ENCODE measurements around the gene AFF1. TPM values are rescaled to one million over a fixed set of nuclear protein-coding genes. Genes with fewer than 3 reads are reported as not detected.
A peak's percentile ranks its signal among the peaks of the same experiment; 100 is the strongest.
"Not testable (repeated sequence)": the region's sequence is repeated elsewhere in the genome, so short reads cannot be mapped to it uniquely, and the experiment has no call there.

The AFF1 gene
- total and polyA plus RNA-seq, 2 experiments from 2014 or later = 31.9 to 38.7 TPM

GRCh38 chr4:87011340-87012034, 76.7 kb downstream of the AFF1 start:
- TF ChIP-seq EZH2phosphoT487 (IDR thresholded peaks at IDR 0.05; ENCODE audit: low read depth, severe bottlenecking, unreplicated experiment) = no peak
- no peak for TF ChIP-seq CTCF (IDR thresholded peaks at IDR 0.05; ENCODE audit: poor library complexity)
- TF ChIP-seq EZH2 (IDR thresholded peaks at IDR 0.05; ENCODE audit: borderline replicate concordance) = no peak
- Histone ChIP-seq H3K36me3 (replicated peaks; ENCODE audit: insufficient read depth, low read depth) (no peaks in the 10 kb centered on the region), H3K4me2 (peak overlapping the region; percentile 78), H4K20me1 (ENCODE audit: insufficient read depth, poor library complexity, severe bottlenecking) (peaks cover 3% of the 10 kb centered on the region), H3K27me3 (no peaks in the 10 kb centered on the region), H3K79me2 (peaks cover 75% of the 10 kb centered on the region), H3K27ac (peak overlapping the region; percentile 100), H2AFZ (no peak overlapping the region), H3K9me3 (ENCODE audit: low read depth) (no peaks in the 10 kb centered on the region), H3K4me1 (ENCODE audit: insufficient read depth) (peaks cover 37% of the 10 kb centered on the region), H3K4me3 (no peak overlapping the region), H3K9me2 (replicated peaks; ENCODE audit: insufficient read depth) (no peaks in the 10 kb centered on the region)
- peak; percentile 84 for DNase-seq (ENCODE audit: low spot score)
- whole genome bisulfite sequencing (ENCODE audit: low lambda C conversion rate, missing lambda C conversion rate) = 41% methylated on average over 5 of the region's 5 CpGs

DNA sequence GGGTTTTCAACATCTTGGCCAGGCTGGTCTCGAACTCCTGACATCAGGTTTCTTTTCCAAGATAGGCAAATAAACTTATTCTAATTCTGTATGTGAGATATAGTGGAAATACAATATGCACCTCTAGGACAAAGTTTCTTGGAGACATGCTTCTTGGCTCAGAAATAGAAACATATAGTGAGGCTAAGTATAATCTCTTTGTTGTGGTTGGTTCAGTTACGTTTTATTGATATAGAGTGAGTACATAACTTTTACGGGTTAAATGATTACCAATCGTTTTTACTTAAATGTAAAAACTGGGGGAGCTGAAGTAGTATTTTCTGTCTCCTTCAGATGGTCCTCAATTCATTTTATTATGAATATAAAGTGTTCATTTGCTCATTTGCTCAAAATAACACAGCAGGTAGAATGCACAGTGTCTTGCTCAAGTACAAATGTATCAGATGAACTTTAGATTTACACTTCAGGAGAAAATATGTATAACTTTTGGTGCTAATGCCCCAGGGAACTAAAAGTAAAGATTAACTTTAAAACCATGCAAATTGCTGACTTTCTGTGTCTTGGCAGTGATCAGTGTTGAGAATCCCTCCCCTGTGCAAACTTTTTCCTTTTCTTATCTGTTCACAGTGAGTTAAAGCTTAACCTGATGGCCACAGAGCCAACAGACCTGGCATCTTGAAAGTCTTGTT, 77.6 kb downstream of the AFF1 start:
- H3K79me2 ChIP-seq = peaks cover 84% of the 10 kb centered on the region
- no peaks in the 10 kb centered on the region for H3K27me3 ChIP-seq
- no peaks in the 10 kb centered on the region for H3K9me3 ChIP-seq (ENCODE audit: low read depth)
- TF ChIP-seq EZH2phosphoT487 (IDR thresholded peaks at IDR 0.05; ENCODE audit: low read depth, severe bottlenecking, unreplicated experiment) (no peak), EZH2 (IDR thresholded peaks at IDR 0.05; ENCODE audit: borderline replicate concordance) (no peak)
- no peaks in the 10 kb centered on the region for H3K9me2 ChIP-seq (replicated peaks; ENCODE audit: insufficient read depth)
- H3K27ac ChIP-seq = peak overlapping the region; percentile 100
- H3K4me3 ChIP-seq = no peak overlapping the region
- 37% methylated on average over 4 of the region's 4 CpGs for WGBS (ENCODE audit: low lambda C conversion rate, missing lambda C conversion rate)
- no peaks in the 10 kb centered on the region for H3K36me3 ChIP-seq (replicated peaks; ENCODE audit: insufficient read depth, low read depth)
- peaks cover 37% of the 10 kb centered on the region for H3K4me1 ChIP-seq (ENCODE audit: insufficient read depth)
- peak; percentile 61 for DNase-seq (ENCODE audit: low spot score)
- no peak overlapping the region for H2AFZ ChIP-seq
- peaks cover 3% of the 10 kb centered on the region for H4K20me1 ChIP-seq (ENCODE audit: insufficient read depth, poor library complexity, severe bottlenecking)
- peak overlapping the region; percentile 53 for H3K4me2 ChIP-seq

DNA sequence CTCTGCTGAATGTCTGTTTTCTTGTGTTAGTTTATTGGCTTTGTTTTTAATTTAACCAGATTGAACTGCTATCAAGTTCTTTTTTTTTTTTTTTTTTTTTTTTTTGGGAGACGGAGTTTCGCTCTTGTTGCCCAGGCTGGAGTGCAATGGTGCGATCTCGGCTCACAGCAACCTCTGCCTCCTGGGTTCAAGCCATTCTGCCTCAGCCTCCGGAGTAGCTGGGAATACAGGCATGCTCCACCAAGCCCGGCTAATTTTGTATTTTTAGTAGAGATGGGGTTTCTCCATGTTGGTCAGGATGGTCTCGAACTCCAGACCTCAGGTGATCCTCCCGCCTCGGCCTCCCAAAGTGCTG, 78.1 kb downstream of the AFF1 start:
- 42% methylated on average over 8 of the region's 9 CpGs for WGBS (ENCODE audit: low lambda C conversion rate, missing lambda C conversion rate)
- H3K79me2 ChIP-seq = peaks cover 86% of the 10 kb centered on the region
- H4K20me1 ChIP-seq (ENCODE audit: insufficient read depth, poor library complexity, severe bottlenecking); H3K9me3 ChIP-seq (ENCODE audit: low read depth); H3K9me2 ChIP-seq (replicated peaks; ENCODE audit: insufficient read depth); H3K4me3 ChIP-seq; H2AFZ ChIP-seq; DNase-seq (ENCODE audit: low spot score); H3K36me3 ChIP-seq (replicated peaks; ENCODE audit: insufficient read depth, low read depth); H3K27me3 ChIP-seq: not testable (repeated sequence)
- H3K4me1 ChIP-seq (ENCODE audit: insufficient read depth) = peaks cover 37% of the 10 kb centered on the region
- peak overlapping the region; percentile 53 for H3K4me2 ChIP-seq
- peak overlapping the region; percentile 100 for H3K27ac ChIP-seq

- TF ChIP-seq CTCF (IDR thresholded peaks at IDR 0.05; ENCODE audit: poor library complexity) = no peak
- no peak for TF ChIP-seq EZH2phosphoT487 (IDR thresholded peaks at IDR 0.05; ENCODE audit: low read depth, severe bottlenecking, unreplicated experiment)
- TF ChIP-seq EZH2 (IDR thresholded peaks at IDR 0.05; ENCODE audit: borderline replicate concordance) = no peak
- no peaks in the 10 kb centered on the region for H3K9me2 ChIP-seq (replicated peaks; ENCODE audit: insufficient read depth)
- H4K20me1 ChIP-seq (ENCODE audit: insufficient read depth, poor library complexity, severe bottlenecking) = peaks cover 3% of the 10 kb centered on the region
- peak overlapping the region; percentile 53 for H3K4me2 ChIP-seq
- no peaks in the 10 kb centered on the region for H3K27me3 ChIP-seq
- H3K79me2 ChIP-seq = peaks cover 86% of the 10 kb centered on the region
- no peak overlapping the region for H2AFZ ChIP-seq
- H3K27ac ChIP-seq = peak overlapping the region; percentile 100
- no peaks in the 10 kb centered on the region for H3K36me3 ChIP-seq (replicated peaks; ENCODE audit: insufficient read depth, low read depth)
- DNase-seq (ENCODE audit: low spot score) = no peak
- no peak overlapping the region for H3K4me3 ChIP-seq
- no peaks in the 10 kb centered on the region for H3K9me3 ChIP-seq (ENCODE audit: low read depth)
- peaks cover 47% of the 10 kb centered on the region for H3K4me1 ChIP-seq (ENCODE audit: insufficient read depth)
- 41% methylated on average over 2 of the region's 2 CpGs for WGBS (ENCODE audit: low lambda C conversion rate, missing lambda C conversion rate)
Measured at GRCh38 chr4:87014284-87014782, 79.5 kb downstream of the AFF1 start.
